GM20000 (cell line): ENCODE measurements around the gene TADA2B.

Experiments used
- DNase-seq: peaks from one replicate; pipeline ENCODE4 v3.0.0; 2012; ENCODE audit warnings: low spot score
- CTCF ChIP-seq: IDR thresholded peaks from 2 replicates; pipeline ENCODE4 v1.5.1; 2012; ENCODE audit warnings: mild to moderate bottlenecking, control low read depth; ENCODE audit errors: extremely low read depth, missing control alignments

Gene TADA2B

GRCh38 chr4:7003176-7003878 is 39.8 kb upstream of the TADA2B start:
- TF ChIP-seq CTCF = no peak

GRCh38 chr4:7003879-7004240 is 39.3 kb upstream of the TADA2B start:
- TF ChIP-seq CTCF = no peak
- DNase-seq = no peak

More at GRCh38 chr4:7003176-7003878, 39.8 kb upstream of the TADA2B start:
- DNase-seq = no peak

- no peak for TF ChIP-seq CTCF
- DNase-seq = no peak
Measured at GRCh38 chr4:7004331-7004730, 38.8 kb upstream of the TADA2B start.

- TF ChIP-seq CTCF = no peak
Measured at GRCh38 chr4:7005571-7005970, 37.6 kb upstream of the TADA2B start.

GRCh38 chr4:7006411-7006810 is 36.8 kb upstream of the TADA2B start:
- TF ChIP-seq CTCF = no peak
- DNase-seq = no peak

More at GRCh38 chr4:7005571-7005970, 37.6 kb upstream of the TADA2B start:
- DNase-seq = no peak

GRCh38 chr4:7007142-7007907 is 35.8 kb upstream of the TADA2B start:
- no peak for TF ChIP-seq CTCF
- DNase-seq = no peak

- DNase-seq = no peak
Measured at GRCh38 chr4:7007944-7008343, 35.2 kb upstream of the TADA2B start.

More at GRCh38 chr4:7007944-7008343, 35.2 kb upstream of the TADA2B start:
- TF ChIP-seq CTCF = no peak
